ENCODE data around the gene ZNF679.
"Not testable (repeated sequence)": the region's sequence is repeated elsewhere in the genome, so short reads cannot be mapped to it uniquely, and the experiment has no call there.

The ZNF679 gene

DNA sequence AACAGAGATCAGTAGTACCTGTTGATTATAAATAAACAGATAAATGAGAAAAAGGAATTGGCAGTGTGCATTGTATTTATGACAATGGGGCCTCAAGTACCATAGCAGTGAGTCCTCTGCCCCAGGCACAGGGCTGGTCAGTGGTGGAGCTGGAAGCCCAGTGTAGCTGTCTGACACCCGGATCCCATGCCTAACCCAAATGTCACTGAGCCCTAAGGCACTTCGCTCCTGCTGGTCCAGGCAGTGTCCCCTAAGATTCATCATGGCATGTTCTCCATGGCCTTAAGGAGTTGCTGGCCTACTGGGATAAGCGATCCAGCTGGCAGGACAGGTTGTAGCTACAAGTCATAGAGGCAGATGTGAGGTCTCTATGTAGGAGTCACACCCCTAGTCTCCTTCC is 82.2 kb downstream of the ZNF679 start:
- DNase-seq (ENCODE audit: low spot score): no peak

DNA sequence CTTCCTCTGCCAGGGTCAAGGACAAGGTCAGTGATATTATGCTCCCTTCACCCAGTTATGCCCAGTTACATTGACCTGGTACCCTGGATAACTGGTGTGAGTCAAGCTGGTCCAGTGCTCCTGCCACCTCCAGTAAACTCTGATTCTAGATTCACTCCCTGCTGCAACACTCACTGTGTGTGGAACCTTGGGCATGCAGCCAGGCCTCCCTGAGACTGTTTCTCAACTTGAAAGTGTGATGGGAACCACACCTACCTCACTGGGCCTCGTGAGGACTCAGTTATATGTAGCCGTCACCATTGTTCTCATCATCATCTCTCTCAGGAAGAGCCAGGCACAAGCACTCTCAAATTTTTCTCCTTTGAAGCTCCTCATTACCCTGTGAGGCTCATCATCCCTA is 84.6 kb downstream of the ZNF679 start:
- DNase-seq (ENCODE audit: low spot score): no peak

DNA sequence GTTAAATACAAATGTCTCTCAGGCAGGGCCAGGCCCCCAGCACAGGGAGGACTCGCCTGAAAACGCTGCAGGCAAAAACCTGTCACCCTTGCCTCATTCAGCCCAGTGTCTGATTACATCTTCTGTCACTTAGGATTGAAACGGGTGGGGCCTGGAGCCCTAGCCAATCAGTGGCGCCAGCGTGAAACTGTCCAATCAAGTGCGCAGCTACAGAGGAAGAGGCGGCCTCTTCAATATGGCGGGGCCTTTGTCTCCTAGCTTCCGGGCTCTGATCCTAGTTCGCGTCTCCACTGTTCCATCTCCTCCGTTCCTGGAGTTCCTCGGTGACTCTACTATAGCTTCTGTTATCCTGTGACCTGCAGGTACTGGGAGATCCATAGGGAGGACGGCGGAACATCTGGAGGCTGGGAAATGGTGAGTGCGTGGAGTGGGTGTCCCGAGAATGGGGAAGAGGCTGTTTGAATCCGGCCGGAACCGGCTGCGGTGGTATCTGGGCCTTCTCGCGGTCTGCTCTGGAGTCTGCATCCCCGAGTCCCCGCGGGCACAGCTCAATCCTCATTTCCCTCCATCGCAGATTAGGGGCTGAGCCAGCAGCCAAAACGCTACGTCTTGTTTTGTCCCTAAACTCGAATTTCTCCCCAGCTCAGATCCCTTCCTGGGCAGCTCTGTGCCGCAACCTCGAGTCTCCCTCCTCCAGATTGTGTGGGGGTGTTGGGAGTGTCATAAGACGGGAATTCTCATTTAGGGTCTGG is 85.6 kb downstream of the ZNF679 start, which contains the start of gene ZNF736:
Gene ZNF736 (plus strand): TSS at position 222 of the 752 bp plus-strand sequence. CDS start 190 bp downstream, at position 412.
- peak; percentile 84 for DNase-seq (ENCODE audit: low spot score)

DNA sequence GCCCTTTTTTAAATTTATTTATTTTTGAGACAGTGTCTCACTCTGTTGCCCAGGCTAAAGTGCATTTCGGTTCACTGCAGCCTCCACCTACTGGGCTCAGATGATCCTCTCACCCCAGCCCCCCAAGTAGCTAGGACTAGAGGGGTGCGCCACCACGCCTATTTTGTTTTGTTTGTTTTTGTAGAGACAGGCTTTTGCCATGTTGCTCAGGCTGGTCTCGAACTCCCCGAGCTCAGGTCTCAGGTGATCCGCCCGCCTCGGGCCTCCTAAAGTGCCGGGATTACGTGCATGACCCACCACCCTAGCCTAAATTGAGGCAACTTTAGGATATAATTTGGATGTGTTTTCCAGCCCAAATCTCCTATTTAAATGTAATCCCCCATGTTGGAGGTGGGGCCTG is 86.3 kb downstream of the ZNF679 start:
- DNase-seq (ENCODE audit: low spot score): no peak

DNA sequence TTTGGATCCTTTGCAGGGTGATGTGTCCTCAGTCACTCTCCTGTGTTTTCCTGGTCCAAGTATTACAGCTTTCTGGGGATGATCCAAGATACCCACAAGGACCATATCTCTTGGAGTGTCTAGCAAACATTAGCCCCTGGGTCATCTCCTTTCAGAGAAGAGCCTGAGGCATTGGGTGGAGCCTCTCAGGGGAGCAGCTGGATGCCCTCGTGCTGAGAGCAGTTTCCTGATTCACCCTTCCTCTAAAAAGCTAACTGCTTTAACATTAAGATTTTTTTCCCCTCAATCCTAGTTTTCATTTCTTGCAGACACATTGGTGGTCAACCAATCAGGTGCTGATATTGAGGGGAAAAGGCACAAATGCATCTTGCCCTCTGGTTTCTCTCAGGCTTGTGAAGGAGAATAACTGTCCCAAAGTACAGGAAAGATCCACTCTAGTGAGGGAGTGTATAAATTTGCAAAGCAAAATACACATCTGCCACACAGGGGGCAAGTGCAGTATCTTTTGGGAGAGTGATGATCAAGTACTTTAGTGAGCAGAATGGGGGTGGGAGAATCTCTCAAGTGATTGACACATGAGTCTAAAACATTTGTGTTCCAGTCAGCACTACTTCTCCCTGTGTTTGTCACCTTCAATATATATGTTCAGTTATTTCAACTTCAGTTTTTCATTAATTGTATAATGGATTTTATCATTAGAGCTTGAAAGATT is 87.9 kb downstream of the ZNF679 start:
- not testable (repeated sequence) for DNase-seq (ENCODE audit: low spot score)

Measured in SW480 (cell line).